ENCODE measurements around the gene JAGN1. TPM values are rescaled to one million over a fixed set of nuclear protein-coding genes. Genes with fewer than 3 reads are reported as not detected.

Gene JAGN1
- total and polyA plus RNA-seq, 9 of the 15 experiments (the other 6 are each of a cell fraction or from before 2014, with no cell fraction given), result 31.6 to 77.8 (median 40.3) TPM

DNA sequence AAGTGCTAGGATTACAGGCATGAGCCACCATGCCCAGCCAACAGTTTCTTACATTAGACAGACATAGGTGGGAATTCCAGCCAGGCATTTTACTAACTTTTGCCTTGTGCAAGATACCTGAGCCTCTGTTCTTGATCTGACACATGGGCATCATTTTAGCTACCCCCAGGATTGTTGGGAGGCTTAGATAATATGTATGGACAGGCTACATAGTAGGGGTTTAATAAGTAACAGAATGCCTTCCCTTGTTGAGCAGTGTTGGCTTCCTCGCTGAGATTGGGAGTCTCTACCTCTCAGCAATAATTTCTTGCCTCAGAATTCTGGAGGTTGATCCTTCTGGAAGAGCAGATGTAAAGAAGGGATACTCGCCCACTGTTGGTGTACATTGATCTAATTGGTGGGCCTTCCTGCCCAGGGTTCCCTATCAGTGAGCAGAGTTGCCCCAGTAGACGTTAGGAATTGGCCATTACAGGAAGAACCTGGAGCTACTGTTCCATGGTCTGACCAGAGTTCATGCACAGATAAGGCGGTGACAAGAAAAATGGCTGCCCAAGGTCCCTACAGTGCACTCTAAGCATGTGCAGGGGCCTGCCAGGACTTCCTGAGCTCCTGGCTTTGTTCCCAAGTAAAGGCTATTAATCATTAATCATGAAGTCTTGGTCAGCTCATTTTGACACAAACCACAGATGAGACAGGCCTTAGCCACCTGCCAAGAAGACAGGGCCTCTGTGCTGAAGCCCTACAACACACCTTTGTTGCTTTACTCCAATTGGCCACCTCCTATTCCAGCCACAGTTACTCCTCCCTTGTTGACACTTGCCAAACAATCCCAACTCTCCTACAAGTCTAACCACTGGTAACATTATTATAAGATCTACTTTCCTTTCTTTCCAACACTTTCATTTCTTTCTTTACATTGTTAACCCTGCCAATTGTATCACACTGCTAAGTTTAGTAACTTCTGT, 7.3 kb downstream of the JAGN1 start (continued):
- TF ChIP-seq NCOA6 (IDR thresholded peaks at IDR 0.05) (no peak), CCAR2 (IDR thresholded peaks at IDR 0.05; ENCODE audit: low read depth, low read length) (no peak), NFYB (IDR thresholded peaks at IDR 0.05; ENCODE audit: extremely low read depth, insufficient read length) (no peak), XRCC3 (IDR thresholded peaks at IDR 0.05) (no peak), FOXP4 (CRISPR knock-in tag; IDR thresholded peaks at IDR 0.05; ENCODE audit: borderline replicate concordance) (no peak), ZNF239 (CRISPR knock-in tag; IDR thresholded peaks at IDR 0.05) (no peak), HDAC8 (tag; IDR thresholded peaks at IDR 0.05) (peak; percentile 69; the same call in 1 of the 2 replicates), ZKSCAN3 (CRISPR knock-in tag; IDR thresholded peaks at IDR 0.05) (no peak), NFIC (IDR thresholded peaks at IDR 0.05) (peak; percentile 93), NR3C1 (CRISPR knock-in tag; IDR thresholded peaks at IDR 0.05) (no peak), ZZZ3 (IDR thresholded peaks at IDR 0.05) (no peak), ZNF23 (CRISPR knock-in tag; IDR thresholded peaks at IDR 0.05) (no peak), GTF2F1 (IDR thresholded peaks at IDR 0.05; ENCODE audit: low read depth, low read length) (0 out of 2 replicates have a peak, but pooled peaks have one; percentile 36), SP1 (CRISPR knock-in tag; IDR thresholded peaks at IDR 0.05) (no peak), DPF2 (IDR thresholded peaks at IDR 0.05) (peak; percentile 54), FOXJ2 (tag; IDR thresholded peaks at IDR 0.05) (no peak; the same call in 1 of the 2 replicates), MTF1 (CRISPR knock-in tag; IDR thresholded peaks at IDR 0.05; ENCODE audit: borderline replicate concordance) (no peak), YY1 (IDR thresholded peaks at IDR 0.05; ENCODE audit: borderline replicate concordance in 1 of 3, control insufficient read depth in 1 of 3, extremely low read depth in 1 of 3, insufficient read depth in 3 of 3, insufficient read length in 1 of 3, insufficient replicate concordance in 2 of 3, low read depth in 1 of 3, low read length in 2 of 3) (peak; percentile 64 to 95 (median 87)), SIN3A (IDR thresholded peaks at IDR 0.05; ENCODE audit: borderline replicate concordance in 2 of 2, control insufficient read depth in 1 of 2, low read depth in 2 of 2, low read length in 2 of 2) (no peak)
- TF ChIP-seq, protein P1, sequence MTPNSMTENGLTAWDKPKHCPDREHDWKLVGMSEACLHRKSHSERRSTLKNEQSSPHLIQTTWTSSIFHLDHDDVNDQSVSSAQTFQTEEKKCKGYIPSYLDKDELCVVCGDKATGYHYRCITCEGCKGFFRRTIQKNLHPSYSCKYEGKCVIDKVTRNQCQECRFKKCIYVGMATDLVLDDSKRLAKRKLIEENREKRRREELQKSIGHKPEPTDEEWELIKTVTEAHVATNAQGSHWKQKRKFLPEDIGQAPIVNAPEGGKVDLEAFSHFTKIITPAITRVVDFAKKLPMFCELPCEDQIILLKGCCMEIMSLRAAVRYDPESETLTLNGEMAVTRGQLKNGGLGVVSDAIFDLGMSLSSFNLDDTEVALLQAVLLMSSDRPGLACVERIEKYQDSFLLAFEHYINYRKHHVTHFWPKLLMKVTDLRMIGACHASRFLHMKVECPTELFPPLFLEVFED (CRISPR knock-in tag; conservative IDR thresholded peaks at IDR 0.05), result no peak
- TF ChIP-seq, protein P2, sequence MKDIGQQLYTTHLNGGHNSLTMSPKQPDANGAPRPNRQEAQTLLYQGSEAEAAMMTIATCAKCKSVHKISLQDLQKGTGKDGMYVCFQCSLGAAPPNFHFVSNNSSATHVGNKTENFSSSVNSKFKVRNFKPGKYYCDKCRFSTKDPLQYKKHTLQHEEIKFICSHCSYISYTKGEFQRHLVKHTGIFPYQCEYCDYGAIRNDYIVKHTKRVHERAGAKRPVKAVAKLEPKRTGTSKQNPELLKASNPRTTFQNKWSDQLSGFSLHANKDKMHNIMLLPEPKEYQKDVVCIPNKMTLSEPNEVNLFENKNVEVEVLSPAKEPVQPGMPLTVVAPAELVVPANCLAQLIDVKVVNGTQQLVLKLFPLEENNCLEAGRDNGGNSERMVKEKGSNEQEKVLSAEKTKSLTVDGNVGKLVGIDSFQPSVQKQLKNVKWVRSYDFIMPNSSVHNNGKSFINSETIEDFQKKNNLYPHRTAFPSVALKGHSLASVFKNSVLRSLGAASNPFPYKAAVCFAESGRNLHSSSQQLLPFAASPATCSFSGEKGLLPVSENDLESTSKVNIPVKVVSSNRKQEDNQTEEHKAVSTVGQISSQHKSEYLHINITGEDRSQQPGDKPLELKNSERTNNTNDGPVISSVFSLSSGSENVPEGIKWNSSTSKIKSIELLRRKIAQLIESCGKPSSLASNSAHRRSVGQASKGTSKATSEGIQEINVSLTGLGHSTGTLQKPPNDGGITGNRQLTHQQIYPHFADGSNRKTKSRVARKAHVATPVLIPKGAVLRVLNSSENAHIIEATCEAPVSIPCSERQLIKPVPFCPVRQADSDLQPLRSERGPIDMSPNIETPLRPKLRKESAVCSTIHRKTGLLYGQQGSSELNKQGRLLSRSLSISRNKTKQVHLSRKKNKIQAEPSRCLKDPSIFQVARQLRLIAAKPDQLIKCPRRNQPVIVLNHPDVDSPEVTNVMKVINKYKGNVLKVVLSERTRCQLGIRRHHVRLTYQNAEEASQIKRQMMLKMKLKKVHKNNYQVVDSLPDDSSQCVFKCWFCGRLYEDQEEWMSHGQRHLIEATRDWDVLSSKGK (CRISPR knock-in tag; IDR thresholded peaks at IDR 0.05), result no peak

Data from K562 (cell line).